Measurements from ENCODE around the gene DISC1.
A peak's percentile ranks its signal among the peaks of the same experiment; 100 is the strongest.
"Not testable (repeated sequence)": the region's sequence is repeated elsewhere in the genome, so short reads cannot be mapped to it uniquely, and the experiment has no call there.

Gene DISC1

DNA sequence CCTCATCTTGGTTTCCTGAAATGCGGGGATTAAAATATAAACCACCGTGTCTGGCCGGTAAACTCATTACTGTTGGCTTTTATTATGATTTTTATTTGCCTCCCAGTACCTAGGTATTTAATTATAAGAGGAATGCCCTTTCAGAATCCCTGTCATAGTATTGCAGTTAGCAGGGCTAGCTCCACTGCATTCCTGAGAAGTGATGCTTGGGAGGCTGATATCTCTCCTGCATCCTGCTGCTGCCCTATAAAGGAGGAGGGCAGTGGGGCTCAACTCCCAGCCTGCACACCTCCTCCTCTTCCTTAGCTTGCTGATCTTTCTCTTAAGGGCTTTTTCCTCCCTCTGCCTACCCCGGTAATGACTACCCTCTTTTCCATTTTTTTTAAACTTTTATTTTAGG lies 19.9 kb upstream of the DISC1 start:
- no peak for DNase-seq

DNA sequence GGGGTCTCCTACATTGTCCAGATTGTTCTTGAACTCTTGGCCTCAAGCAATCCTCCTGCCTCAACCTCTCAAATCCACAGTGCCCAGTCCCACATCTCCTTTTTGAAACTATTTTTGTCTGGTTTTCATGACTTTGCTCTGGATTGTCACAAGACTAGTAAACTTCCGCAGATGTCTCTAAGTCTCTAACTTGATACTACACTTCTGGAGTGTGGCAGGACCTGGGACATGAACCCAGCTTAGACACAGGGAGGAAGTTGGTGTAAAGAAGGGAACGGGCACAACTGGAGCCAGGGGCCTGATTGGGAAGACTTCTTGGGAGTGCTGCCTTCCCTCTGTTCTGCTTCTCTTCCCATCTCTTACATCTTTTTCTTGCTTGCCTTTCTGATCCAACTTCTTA lies 16.2 kb upstream of the DISC1 start:
- no peak for DNase-seq

DNA sequence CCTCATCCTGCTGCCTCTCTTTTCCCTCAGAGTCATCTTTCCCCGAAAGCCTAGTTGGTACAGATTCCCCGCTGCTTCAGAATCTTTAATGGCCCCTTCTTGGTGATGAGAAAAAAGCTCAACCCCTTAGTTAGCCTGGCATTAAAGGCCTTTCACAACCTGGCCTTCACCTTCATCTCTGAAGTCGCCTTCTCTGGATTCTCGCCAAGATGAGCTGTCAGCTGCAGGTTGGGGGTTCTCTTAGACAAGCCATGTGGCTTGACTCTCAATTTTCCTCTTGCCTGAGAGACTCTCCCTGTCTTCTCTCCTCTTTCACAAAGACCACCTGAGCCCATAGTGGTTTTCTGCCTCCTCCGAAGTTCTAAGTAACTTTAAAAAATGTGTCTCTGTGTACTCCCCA lies 15.5 kb upstream of the DISC1 start:
- DNase-seq, result no peak

DNA sequence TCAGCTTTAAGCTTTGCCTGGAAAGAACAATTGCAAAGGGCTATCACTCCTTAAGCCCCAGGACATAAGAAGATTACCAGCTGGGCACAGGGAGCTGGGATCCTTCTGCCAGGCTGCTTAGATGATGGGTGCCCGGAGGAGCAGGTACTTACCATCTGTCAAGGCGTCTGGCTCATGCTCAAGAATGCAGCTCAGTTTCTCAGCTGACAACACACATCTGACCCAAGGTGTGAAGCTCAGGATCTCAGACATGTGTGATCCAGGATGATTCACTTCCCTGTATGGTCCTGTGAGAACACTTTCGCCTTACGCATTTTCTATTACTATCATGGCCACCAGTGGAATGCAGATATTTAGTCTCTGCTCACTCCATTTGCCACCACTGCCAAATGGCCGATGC lies 14.7 kb upstream of the DISC1 start:
- DNase-seq, result no peak

DNA sequence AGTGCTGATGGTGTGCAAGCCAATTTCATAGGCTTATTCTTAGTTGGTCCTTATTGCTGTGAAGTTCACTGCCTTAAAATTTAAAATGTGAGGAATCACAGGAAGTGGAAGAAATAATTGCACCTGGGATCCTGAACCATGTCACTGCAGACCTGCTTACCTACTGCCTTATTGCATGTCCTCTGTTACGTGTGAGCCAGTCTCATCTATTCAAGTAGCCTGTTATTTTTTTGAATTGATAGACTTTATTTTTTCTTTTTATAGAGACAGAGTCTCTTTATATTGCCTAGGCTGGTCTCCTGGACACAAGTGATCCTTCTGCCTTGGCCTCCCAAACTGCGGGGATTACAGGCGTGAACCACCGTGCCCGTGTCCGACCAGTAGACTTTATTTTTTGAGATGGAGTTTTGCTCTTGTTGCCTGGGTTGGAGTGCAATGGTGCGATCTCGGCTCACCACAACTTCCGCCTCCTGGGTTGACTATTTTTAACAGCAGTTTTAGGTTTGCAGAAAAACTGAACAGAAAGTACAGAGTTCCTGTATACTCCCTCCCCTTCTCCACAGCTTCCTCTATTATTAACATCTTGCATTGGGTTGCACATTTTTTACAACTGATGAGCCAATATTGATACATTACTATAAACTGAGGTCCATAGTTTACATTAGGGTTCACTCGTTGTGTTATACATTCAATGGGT lies 14.0 kb upstream of the DISC1 start:
- DNase-seq, result peak; percentile 10 to 87

DNA sequence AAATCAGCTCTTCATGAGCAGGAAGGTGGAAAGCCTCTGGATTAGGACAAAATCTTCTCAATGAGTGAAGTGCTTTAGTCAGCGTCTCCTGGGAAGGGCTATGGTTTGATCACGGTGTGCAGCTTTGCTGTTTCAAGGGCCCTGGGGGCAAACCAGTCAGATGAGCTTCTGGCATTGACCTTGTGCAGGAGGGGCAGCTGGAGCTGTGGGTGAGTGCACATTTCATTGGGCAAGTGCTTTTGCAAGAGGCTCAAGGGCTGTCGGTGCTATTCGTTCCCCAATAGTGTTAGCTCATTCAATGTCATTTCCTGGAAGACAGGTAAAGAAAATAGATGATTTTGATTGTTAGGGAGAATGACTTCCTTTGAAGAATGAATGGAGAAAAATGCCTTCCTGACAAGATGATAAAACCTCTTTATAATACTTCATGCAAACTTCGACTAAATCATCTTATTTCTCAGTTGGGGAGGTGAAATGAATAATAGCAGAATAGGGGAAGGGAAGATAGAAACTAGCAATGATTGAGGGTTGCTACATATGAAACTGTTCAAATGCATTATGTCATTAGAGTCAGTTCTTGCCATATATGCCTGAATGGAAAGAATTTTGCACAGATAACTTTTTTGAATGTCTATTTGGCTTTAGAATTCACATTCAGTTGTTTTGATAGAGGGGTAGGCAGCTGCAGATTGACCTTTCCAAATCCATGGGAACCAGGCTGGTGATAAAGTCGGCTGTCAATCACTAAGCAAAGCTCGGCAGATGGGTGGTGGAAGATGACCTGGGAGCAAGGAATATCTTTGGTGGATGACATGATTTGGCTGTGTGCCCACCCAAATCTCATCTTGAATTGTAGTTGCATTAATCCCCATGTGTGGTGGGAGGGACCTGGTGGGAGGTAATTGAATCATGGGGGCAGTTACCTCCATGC lies 12.9 kb upstream of the DISC1 start:
- no peak for DNase-seq

DNA sequence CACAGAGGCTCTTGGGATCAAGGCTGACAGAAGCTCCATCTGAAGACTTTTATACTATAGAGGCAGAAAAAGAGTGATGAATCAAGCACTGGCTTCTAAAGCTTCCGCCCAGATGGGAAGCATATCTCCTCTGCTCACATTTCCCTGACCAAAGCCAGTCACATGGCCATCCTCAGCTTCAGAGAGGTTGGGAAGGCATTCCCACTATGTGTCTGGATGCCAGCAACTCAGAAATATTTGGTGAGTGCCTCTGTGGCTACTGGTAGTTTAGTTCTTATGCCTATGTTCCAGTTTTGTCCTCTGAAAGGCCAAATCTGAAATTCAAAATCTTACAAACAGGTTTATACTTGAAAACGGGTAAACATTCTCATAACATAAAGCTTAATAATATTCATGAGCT lies 9.9 kb upstream of the DISC1 start:
- no peak for DNase-seq

DNA sequence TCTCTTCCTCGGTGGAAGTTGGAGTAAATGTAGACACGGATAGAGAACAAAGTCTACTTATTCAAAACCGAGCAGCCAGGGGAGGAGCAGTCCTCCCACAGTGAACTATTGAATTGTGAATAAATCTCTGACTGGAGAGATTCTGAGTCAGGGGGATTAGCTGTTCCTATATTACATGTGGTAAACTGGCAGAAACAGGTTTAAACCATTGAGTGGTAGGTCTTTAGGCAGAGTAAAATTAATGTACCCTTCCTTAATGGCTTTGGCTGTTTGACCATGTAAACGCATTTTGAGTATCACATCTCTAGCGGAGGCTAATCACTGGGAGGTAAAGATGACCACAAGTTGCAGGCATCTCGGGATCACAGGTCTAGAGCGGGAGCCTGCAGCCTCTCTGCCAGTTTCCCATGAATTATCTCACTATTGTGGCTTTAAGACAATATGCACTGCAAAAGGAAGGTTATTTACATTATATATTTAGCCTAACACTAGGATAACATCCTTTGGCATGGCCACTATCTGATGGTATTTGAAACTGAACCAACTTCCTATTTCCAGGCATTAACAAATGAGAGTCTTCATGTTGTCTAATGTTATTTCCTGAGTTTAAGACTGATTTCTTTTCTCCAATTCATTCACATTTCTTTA lies 7.9 kb upstream of the DISC1 start:
- DNase-seq, result no peak

DNA sequence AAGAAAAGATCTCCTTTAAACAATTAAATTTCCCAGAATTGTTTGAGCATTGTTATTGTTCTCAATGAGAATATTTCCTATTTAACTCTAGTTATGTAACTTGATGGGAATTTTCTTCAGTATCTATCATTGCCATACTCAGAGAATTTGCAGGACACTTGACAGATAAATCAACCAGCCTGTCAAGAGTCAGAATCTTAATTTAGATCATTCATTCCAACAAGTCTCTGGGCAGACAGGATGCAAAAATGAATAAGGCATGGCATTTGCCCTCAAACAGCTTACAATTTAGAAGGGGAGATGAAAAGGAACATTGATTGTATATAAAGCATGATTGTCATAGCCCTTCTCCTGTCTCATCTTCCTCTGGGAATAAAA lies 7.3 kb upstream of the DISC1 start:
- DNase-seq, result no peak

DNA sequence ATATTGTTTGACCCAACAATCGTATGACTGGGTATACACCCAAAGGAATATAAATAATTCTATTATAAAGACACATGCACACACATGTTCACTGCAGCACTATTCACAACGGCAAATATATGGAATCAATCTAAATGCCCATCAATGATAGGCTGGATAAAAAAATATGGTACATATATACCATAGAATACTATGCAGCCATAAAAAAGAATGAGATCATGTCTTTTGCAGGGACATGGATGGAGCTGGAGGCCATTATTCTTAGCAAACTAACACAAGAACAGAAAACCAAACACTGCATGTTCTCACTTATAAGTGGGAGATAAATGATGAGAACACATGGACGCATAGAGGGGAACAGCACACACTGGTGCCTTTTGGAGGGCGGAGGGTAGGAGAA lies 1.5 kb upstream of the DISC1 start:
- not testable (repeated sequence) for DNase-seq

DNA sequence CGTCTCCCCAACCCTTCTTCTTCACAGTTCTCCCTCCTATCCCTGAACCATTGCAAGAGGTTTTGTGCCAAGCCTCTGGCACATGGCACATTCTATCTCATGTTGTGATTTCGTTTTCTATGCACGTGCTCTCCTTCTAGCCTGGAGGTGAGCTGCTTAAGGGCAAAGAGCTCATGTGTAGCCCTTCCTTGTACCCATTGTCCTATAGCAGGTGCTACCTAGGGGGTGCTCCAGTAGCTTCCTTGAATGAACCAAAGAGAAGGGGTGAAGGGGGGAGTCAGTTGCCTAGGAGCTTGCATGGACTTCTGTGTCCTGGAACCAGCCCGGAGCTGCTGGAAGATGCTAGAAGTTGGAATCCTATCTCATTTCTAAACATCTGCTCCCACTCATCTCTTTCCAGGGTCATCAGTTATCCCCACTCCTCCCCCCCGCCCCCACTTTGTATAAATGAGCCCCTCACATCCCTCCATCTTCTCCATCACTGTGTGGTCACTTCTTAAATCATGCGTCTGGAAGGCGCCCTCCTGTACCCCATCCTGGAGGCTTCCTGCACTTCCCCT lies 535 bp upstream of the DISC1 start:
- DNase-seq, result no peak

DNA sequence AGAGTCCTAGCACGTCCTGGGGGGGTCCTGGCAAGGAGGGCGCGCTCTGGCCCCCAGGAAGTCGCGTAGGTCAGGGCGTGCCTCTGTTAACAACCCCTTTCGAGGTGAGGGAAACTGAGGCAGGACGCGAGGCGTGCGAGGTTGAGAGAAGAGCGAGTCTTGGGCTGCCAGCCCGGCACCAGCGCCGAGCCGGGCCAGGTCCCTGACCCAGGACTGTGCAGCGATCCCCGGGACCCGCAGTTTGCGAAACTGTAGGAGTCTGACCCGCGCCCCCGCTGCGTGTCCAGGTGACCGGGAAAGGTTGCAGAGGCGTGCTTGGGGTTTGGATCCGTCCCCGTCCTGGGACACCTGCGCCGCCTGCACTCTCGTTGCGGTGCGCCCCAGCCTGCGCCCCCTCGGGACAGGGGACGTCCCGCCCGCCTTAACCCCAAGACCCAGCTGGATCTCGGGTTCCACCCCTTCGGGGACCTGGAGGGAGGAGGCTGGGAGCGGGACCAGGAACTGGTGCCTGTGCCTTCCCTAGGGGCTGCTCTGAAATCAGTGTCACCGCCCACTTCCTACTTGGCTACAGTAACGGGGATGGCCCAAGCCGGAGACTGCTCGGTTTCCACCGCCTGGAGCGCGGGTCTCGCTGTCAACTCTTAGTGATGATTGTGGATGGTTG lies 493 bp downstream of the DISC1 start:
- DNase-seq, result peak; percentile 44 to 55

DNA sequence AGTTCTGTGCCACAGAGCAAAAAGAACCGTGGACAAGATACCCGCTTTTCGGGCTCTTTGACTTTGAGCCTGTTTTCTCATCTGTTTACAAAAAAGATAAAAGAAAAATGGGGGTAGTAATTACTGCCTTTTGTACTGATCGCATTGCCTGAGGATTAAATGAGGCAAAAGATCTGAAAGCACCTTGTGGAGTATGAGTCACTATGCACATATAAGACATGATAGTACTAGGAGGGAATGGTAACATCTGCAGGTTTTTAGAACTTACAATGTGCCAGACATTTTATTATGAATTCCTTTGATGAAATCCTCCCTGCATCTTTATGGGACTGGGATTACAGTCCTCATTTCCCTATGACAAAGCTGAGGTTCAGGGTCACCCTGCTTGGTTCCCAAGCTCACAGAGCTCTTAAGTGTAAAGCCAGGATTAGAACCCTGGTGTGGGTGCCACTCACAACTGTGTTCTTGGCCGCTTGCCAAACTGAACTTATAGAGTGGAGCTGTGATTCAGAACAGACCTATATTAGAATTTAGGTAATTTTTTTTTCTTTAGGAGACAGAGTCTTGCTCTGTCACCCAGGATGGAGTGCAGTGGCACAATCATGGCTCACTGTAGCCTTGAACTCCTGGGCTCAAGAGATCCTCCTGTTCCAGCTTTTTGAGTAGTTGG lies 1.8 kb downstream of the DISC1 start:
- DNase-seq, result no peak

DNA sequence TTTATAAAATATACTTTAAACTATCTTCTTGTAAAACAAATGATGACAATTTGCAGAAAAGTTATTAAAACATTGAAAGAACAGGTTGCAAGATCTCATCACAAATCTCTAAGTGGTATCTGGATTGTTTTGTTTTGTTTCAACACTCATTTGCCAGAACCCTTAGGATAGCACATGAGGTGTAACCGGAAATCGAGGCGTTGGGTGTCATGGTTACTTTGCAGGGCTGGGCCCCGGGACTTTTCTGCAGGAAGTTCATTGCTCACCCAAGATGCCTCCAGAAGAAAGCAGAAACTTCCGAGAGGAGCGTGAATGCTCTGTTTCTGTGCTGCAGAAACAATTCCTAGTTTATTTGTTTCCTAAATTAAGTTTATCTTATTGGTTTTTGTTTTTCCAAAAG lies 2.5 kb downstream of the DISC1 start:
- no peak for DNase-seq

DNA sequence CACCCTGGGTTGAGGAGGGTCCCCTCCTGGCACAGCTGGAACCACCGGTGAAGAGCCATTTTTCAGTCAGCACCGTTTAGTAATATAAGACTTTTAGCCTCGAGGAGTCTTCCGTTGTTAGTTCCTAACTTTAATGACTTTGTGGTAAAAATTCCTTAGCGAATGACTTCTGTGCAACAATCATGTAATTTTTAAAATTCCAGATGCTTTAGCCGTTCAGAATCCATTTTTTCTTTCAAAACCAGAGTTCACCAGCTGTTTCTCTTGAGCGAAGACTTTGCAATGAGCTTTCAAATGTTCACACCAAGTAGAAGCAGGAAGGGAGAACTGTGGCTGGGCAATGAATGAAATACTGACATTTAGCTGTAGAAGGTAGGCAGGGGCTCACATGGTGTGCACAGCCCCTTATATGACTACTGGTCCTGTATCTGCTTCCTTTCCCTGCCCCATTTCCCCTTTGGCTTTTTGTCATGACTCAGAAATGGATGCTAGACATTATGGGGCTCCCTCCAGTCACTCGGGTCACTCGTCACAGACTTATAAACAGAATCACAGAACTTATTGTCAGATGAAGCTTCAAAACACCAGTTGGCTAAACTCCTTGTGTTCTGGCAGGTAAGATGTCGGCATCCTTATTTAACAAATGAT lies 4.1 kb downstream of the DISC1 start:
- no peak for DNase-seq

DNA sequence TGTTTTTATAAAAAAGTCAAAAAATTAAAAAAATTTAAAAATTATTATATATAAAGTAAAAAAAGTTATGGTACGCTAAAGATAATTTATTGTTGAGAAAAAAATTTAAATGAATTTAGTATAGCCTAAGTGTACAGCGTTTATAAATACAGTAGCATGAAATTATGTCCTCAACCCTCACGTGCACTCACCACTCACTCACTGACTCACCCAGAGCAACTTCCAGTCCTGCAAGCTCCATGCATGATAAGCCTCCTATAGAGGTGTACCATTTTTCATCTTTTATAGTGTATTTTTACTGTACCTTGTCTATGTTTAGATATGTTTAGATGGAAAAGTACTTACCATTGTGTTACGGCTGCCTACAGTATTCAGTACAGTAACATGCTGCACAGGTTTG lies 5.1 kb downstream of the DISC1 start:
- DNase-seq, result no peak

DNA sequence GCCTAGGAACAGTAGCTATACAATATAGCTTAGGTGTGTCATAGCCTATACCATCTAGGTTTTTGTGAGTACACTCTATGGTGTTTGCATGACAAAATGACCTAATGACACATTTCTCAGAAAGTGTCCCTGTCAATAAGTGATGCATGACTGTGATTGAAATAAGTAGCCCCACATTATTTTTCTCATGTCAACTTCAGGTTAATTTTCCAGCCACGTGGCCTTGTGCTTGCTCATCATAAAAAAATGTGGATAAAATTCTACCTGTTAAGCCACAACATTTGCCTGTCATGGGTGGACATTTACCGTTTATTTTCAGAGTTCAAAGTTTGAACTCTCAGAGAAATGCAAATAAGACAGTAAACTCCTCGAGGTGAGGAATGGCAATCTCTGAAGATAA lies 5.5 kb downstream of the DISC1 start:
- no peak for DNase-seq

DNA sequence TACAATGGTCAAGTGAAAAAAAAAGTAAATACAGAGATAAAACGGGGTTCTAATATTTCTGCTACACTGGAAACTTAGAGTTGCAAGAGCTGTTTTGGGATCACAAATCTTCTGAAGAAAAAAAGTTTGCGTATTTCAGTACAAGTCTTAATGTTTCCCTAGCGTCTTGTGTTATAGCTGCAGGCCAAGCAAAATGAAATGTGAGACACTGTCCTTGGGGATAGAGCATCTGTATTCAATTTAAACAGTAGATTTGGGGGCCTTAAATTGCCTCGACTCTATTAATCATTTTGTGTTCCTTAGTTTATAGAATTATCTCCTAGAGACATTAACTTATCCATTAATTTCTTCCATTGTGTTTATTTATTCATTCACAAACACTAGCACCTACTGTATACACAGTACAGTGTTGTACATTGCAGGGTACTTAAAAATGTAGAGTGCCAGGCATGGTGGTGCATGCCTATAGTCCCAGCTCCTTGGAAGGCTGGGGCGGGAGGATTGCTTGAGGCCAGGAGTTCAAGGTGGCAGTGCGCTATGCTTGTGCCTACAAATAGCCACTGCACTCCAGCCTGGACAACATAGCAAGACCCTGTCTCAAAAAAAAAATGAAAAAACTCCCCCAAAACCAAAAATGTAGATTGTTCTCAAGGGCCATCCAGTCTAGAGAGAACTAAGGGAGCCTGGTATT lies 7.9 kb downstream of the DISC1 start:
- no peak for DNase-seq

DNA sequence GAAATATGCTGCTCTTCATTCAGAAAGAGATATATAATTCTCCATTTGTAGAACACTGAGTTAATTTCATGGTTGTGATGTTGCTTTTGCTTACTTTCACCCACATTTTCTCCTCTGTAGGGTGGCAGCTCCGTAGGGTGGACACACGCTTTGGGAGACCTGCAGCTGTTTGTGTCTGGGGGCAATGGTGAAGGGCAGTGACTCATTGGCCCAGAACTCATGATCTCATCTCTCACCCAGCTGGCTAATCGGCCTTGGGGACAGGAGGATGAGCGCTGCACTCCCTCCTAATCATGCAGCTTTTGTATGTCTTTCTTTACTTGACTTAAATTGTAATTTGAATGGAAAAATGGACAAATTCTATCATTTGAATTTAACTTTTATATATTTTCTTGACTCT lies 9.6 kb downstream of the DISC1 start:
- DNase-seq, result no peak

DNA sequence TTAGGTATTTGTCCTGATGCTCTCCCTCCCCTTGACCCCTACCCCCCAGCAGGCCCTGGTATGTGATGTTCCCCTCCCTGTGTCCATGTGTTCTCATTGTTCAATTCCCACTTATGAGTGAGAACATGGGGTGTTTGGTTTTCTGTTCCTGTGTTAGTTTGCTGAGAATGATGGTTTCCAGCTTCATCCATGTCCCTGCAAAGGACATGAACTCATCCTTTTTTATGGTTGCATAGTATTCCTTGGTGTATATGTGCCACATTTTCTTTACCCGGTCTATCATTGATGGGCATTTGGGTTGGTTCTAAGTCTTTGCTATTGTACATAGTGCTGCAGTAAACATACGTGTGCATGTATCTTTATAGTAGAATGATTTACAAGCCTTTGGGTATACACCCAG lies 10.3 kb downstream of the DISC1 start:
- DNase-seq, result not testable (repeated sequence)

DNA sequence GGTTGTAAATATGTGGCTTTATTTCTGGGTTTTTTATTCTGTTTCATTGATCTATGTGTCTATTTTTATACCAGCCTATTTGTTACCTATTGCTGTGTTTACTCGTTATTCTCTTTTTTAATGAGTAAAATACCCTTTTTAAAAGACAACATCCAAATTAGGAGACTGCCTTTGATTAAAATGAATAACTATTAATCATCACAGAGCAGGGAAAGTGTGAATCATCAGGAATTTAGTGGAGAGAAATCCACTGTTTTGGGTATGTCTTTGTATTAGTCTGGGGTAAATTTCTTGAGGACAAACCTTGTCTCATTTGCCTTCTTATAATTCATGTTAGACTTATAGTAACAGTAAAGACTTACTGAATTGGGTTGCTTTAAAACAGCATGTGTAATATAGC lies 12.1 kb downstream of the DISC1 start:
- DNase-seq, result no peak
